Mesodermal cell (in vitro differentiated cells): ENCODE data around the gene MYLK4.

Source experiments
- H3K27ac ChIP-seq: 2 replicates; pipeline ENCODE4 v1.7.0; 2013; ENCODE audit warnings: mild to moderate bottlenecking, low read depth, low read length, moderate library complexity; ENCODE audit not compliant: severe bottlenecking
- H3K36me3 ChIP-seq: 2 replicates; pipeline ENCODE4 v1.7.1; 2013; ENCODE audit warnings: mild to moderate bottlenecking, low read length, moderate library complexity; ENCODE audit not compliant: control insufficient read depth, insufficient read depth
- H3K4me1 ChIP-seq: one replicate; pipeline ENCODE4 v1.7.1; 2013; ENCODE audit warnings: mild to moderate bottlenecking, low read length; ENCODE audit not compliant: insufficient read depth, control insufficient read depth, poor library complexity, severe bottlenecking
- H3K4me3 ChIP-seq: 2 replicates; pipeline ENCODE4 v1.7.0; 2013; ENCODE audit warnings: low read length, control low read depth, mild to moderate bottlenecking; ENCODE audit not compliant: insufficient read depth, poor library complexity, severe bottlenecking; ENCODE audit errors: extremely low read depth
- H3K9me3 ChIP-seq: 2 replicates; pipeline ENCODE4 v1.7.1; 2013; ENCODE audit warnings: mild to moderate bottlenecking, low read length, moderate library complexity; ENCODE audit not compliant: control insufficient read depth
- WGBS, 2 experiments: methylation state at CpG; one replicate each; pipeline ENCODE4 v1.1.5; 2013; ENCODE audit warnings: missing lambda C conversion rate in 2 of 2; ENCODE audit not compliant: insufficient coverage in 2 of 2; 5-methylcytosine and 5-hydroxymethylcytosine counted together

Gene MYLK4

GRCh38 chr6:2754911-2755310 is 4.2 kb upstream of the MYLK4 start:
- Histone ChIP-seq H3K4me3 (no peak overlapping the region), H3K27ac (no peak overlapping the region), H3K36me3 (no peaks in the 10 kb centered on the region), H3K4me1 (no peaks in the 10 kb centered on the region), H3K9me3 (no peaks in the 10 kb centered on the region)
- no CpG with 5 or more reads among the region's 1 CpG for WGBS, 2 experiments

DNA sequence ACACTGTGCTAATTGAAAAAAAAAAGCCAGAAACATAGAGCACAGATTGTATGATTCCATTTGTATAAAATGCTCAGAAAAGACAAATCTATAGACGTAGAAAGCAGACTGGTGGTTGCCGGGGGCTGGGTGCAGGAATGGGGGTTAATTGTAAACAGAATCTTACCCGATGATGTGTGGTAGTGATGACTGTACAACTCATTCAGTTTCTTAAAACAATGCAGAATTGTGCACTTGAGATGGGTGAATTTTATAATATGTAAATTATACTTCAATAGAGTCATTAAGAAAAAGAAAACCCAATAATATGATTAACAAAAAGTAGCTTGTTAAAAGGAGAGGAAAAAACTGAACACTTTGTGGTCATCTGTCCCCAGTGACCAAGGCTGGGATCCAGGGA is 3.7 kb upstream of the MYLK4 start:
- no peaks in the 10 kb centered on the region for H3K36me3 ChIP-seq
- no peaks in the 10 kb centered on the region for H3K9me3 ChIP-seq
- no peaks in the 10 kb centered on the region for H3K4me1 ChIP-seq
- no peak overlapping the region for H3K27ac ChIP-seq
- no peak overlapping the region for H3K4me3 ChIP-seq
- 80% methylated on average over 2 of the region's 3 CpGs; no CpG with 5 or more reads in 1 of the 2 experiments for WGBS, 2 experiments

GRCh38 chr6:2753743-2754142 is 3.0 kb upstream of the MYLK4 start:
- Histone ChIP-seq H3K9me3 (no peaks in the 10 kb centered on the region), H3K36me3 (no peaks in the 10 kb centered on the region), H3K27ac (no peak overlapping the region), H3K4me3 (no peak overlapping the region), H3K4me1 (no peaks in the 10 kb centered on the region)

- no peaks in the 10 kb centered on the region for H3K36me3 ChIP-seq
- H3K4me1 ChIP-seq, result no peaks in the 10 kb centered on the region
- H3K9me3 ChIP-seq, result no peaks in the 10 kb centered on the region
- H3K27ac ChIP-seq, result no peak overlapping the region
- WGBS, 2 experiments, result 76 to 85% methylated on average over 3 to 6 of the region's 7 CpGs
- no peak overlapping the region for H3K4me3 ChIP-seq
Observed at GRCh38 chr6:2753110-2753489, 2.4 kb upstream of the MYLK4 start.

- Histone ChIP-seq H3K4me1 (no peaks in the 10 kb centered on the region), H3K9me3 (no peaks in the 10 kb centered on the region), H3K36me3 (no peaks in the 10 kb centered on the region), H3K27ac (no peak overlapping the region), H3K4me3 (no peak overlapping the region)
- 86 to 100% methylated on average over 4 of the region's 5 CpGs for WGBS, 2 experiments
Observed at GRCh38 chr6:2752477-2753109, 1.9 kb upstream of the MYLK4 start.

- no CpG with 5 or more reads among the region's 3 CpGs for WGBS, 2 experiments
- Histone ChIP-seq H3K9me3 (no peaks in the 10 kb centered on the region), H3K4me3 (no peak overlapping the region), H3K27ac (no peak overlapping the region), H3K4me1 (peaks cover under 1% of the 10 kb centered on the region), H3K36me3 (no peaks in the 10 kb centered on the region)
Observed at GRCh38 chr6:2751871-2752270, 1.1 kb upstream of the MYLK4 start.

- H3K27ac ChIP-seq, result no peak overlapping the region
- H3K4me1 ChIP-seq, result peaks cover 10% of the 10 kb centered on the region
- no peaks in the 10 kb centered on the region for H3K36me3 ChIP-seq
- H3K4me3 ChIP-seq, result no peak overlapping the region
- WGBS, 2 experiments, result 0 to 51% methylated on average over 2 to 4 of the region's 11 CpGs
- no peaks in the 10 kb centered on the region for H3K9me3 ChIP-seq
Observed at GRCh38 chr6:2749969-2750600, 637 bp downstream of the MYLK4 start.

DNA sequence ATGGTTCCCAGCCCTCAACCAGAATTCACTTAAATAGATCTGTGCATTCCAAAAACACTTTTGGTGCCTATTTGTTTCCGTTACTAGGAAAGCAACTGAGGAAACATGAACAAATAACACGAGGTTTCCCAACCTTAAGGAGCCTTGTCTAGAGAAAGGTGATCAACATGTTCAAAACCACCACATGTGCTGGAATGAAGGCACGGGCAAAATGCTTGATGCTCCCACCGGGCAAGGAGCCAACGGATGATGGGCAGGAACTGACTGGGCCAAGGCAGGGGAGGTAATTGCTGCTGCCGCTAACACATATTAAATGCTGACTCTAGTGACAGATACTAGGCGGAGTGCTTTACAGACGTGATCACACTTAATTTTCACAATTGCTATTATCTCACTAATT is 2.5 kb downstream of the MYLK4 start:
- 93 to 95% methylated on average over 7 to 8 of the region's 8 CpGs for WGBS, 2 experiments
- Histone ChIP-seq H3K4me1 (peaks cover 14% of the 10 kb centered on the region), H3K27ac (no peak overlapping the region), H3K9me3 (no peaks in the 10 kb centered on the region), H3K4me3 (no peak overlapping the region), H3K36me3 (no peaks in the 10 kb centered on the region)

GRCh38 chr6:2746557-2747061 is 4.1 kb downstream of the MYLK4 start:
- H3K36me3 ChIP-seq, result no peaks in the 10 kb centered on the region
- 58 to 70% methylated on average over 3 to 4 of the region's 7 CpGs for WGBS, 2 experiments
- no peak overlapping the region for H3K4me3 ChIP-seq
- no peak overlapping the region for H3K27ac ChIP-seq
- peaks cover 14% of the 10 kb centered on the region for H3K4me1 ChIP-seq
- H3K9me3 ChIP-seq, result no peaks in the 10 kb centered on the region

- no peaks in the 10 kb centered on the region for H3K36me3 ChIP-seq
- peaks cover 14% of the 10 kb centered on the region for H3K4me1 ChIP-seq
- WGBS, 2 experiments, result 100% methylated on average over 1 of the region's 4 CpGs; no CpG with 5 or more reads in 1 of the 2 experiments
- no peaks in the 10 kb centered on the region for H3K9me3 ChIP-seq
- H3K4me3 ChIP-seq, result no peak overlapping the region
- no peak overlapping the region for H3K27ac ChIP-seq
Observed at GRCh38 chr6:2745246-2745645, 5.5 kb downstream of the MYLK4 start.

DNA sequence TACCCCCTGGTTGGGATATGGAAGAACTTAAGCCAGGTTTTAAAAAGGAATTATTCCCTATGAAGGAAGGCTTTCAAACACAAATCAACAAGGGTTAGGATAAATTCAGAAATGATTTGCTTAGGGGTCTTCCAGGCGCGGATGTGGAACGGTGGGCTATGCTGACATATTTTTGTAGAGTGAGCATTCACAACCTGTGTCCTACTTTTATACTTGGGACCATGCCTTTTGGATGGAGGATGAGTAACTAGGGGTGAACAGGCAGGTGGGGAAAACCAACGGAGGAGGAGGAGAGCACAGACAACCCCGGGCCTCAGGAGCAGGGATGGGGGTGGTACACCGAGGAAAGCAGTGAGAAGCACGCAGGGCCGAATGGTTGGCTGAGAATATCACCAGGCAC is 5.9 kb downstream of the MYLK4 start:
- WGBS, 2 experiments, result 89 to 93% methylated on average over 6 to 8 of the region's 8 CpGs
- Histone ChIP-seq H3K36me3 (no peaks in the 10 kb centered on the region), H3K4me1 (peaks cover 14% of the 10 kb centered on the region), H3K27ac (no peak overlapping the region), H3K9me3 (no peaks in the 10 kb centered on the region), H3K4me3 (no peak overlapping the region)
